ENCODE measurements around the gene SGMS1.

SGMS1 gene

DNA sequence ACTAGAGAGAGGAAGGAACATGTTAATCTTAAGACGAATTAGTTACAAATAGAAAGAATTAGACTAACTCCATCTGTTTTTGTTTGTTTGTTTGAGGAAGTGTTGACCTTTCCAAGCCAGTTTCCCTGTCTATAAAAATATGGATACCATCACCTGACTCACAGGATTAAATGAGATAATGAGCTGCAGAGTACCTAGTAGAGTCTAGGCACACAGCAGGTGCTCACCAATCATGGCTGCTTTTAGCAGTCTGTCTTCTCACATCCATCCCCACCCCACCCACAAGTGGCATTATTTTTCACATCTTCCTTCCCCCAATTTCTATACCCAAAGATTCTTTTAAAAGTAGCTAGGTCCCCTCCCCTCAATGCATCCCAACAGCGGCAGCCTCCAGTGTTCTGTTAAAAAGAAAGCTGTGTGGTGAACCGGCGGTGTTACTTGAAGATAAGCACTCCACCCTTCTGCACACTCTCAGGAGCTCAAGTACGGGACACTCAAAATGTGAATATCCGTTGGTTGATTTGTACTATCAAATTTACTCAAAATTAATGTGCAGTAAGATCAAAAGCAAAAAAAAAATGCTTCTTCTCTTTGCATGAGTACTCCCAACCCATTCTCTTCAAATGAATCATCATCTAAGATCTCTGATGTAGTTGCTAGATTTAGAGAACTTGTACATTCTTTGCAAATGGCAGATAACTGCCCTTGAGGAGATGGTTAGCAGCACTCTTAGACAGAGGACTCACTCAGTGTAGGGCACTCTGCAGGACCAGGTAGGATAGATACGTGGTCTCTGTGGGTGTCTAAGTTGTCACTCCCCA lies 227.1 kb downstream of the SGMS1 start:
- TF ChIP-seq, protein P1, sequence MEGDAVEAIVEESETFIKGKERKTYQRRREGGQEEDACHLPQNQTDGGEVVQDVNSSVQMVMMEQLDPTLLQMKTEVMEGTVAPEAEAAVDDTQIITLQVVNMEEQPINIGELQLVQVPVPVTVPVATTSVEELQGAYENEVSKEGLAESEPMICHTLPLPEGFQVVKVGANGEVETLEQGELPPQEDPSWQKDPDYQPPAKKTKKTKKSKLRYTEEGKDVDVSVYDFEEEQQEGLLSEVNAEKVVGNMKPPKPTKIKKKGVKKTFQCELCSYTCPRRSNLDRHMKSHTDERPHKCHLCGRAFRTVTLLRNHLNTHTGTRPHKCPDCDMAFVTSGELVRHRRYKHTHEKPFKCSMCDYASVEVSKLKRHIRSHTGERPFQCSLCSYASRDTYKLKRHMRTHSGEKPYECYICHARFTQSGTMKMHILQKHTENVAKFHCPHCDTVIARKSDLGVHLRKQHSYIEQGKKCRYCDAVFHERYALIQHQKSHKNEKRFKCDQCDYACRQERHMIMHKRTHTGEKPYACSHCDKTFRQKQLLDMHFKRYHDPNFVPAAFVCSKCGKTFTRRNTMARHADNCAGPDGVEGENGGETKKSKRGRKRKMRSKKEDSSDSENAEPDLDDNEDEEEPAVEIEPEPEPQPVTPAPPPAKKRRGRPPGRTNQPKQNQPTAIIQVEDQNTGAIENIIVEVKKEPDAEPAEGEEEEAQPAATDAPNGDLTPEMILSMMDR (IDR thresholded peaks at IDR 0.05; ENCODE audit: low read depth, low read length, missing control alignments) = no peak
- no peak overlapping the region for H3K4me3 ChIP-seq (replicated peaks; ENCODE audit: low read depth, low read length)
- no peak for DNase-seq (ENCODE audit: extremely low read depth, low read depth)

DNA sequence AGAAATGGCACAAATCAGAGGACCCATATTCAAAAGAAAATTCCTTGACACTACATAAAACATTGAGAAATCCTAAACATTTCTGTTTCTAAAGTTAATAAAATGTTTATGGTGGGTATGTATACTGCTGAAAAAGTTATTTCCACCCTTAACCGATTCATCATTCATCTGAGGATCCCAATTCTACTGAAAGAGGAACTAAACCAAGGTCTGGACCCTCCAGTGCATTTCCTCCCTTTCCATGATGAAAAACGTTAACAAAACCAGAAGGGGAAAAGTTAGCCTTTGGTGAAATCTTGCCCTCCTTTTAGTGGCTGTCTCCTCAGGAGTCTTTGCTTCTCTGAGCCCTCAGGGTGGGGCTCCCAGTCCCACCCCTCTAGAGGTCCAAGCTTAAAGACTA lies 227.9 kb downstream of the SGMS1 start:
- no peak for DNase-seq (ENCODE audit: extremely low read depth, low read depth)
- H3K4me3 ChIP-seq (replicated peaks; ENCODE audit: low read depth, low read length) = no peak overlapping the region
- TF ChIP-seq, protein P1 (IDR thresholded peaks at IDR 0.05; ENCODE audit: low read depth, low read length, missing control alignments) = no peak

DNA sequence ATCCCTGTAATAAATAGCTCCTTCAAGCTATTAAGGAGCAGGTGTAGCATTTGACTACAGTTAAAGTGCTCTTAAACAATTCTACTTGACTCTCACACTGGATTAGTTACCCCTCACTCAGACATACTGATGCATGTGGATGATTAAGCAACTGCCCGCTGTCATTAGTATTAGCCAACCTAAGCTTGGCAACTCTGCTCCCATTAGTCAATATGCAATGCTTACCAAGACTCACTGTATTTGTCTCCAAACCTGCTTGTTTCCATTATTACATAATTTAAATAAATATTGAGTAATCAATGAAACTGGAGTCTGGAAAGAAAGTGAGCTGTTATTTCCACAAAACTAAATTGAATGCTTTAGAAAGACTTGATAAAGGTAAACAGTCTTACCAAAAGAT lies 228.5 kb downstream of the SGMS1 start:
- TF ChIP-seq, protein P1 (IDR thresholded peaks at IDR 0.05; ENCODE audit: low read depth, low read length, missing control alignments) = no peak
- DNase-seq (ENCODE audit: extremely low read depth, low read depth) = no peak
- H3K4me3 ChIP-seq (replicated peaks; ENCODE audit: low read depth, low read length) = no peak overlapping the region

DNA sequence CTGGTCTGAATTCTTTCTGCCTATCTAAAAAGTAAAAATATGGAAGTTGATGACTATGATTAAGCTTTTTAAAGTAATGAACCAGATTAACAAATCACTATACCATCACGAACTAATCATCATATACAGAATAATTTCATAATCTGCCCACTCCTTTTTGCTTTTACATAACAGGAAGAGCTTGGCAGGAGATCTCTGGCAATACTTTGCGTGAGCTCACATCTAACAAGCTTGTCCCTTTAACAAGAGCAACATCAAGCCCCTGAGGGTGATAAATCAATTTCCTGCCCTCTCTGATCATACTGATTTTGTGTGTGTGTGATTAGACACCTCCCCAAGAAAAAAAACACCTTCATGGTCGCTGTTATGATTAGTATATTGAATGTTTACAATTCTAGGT lies 228.9 kb downstream of the SGMS1 start:
- DNase-seq (ENCODE audit: extremely low read depth, low read depth) = no peak
- TF ChIP-seq, protein P1 (IDR thresholded peaks at IDR 0.05; ENCODE audit: low read depth, low read length, missing control alignments) = no peak
- H3K4me3 ChIP-seq (replicated peaks; ENCODE audit: low read depth, low read length) = no peak overlapping the region

DNA sequence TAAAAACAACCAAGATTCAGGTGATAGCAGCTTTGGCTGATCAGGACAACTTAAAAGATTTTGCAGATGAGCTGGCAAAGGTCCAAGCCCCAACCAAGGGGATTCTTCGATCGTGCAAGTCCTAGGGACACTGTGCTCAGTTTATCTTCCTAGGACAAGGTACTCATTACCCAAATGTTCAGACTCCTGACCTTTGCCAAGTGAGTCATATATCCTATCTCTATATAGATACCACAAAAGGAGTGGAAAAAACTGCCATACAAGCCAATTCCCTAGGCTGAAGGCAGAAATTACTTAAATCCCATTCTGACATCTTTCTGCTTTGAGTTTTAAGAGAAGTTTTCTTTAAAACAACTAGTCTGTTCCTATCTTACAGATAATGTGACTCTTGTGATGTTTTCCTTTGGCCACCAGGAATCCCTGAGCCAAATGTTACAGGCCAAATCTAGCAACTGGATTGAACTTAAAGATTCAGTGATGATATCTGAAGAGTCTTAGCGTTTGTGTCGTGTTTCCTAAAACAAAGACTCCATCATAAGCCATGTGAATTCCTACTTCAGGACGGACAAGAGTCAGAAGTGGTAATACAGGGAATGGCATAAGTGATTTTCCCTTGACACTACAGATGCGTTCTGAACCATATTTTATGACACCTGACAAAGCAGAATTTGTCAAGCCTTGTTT lies 229.8 kb downstream of the SGMS1 start:
- no peak overlapping the region for H3K4me3 ChIP-seq (replicated peaks; ENCODE audit: low read depth, low read length)
- no peak for DNase-seq (ENCODE audit: extremely low read depth, low read depth)
- TF ChIP-seq, protein P1 (IDR thresholded peaks at IDR 0.05; ENCODE audit: low read depth, low read length, missing control alignments) = no peak

DNA sequence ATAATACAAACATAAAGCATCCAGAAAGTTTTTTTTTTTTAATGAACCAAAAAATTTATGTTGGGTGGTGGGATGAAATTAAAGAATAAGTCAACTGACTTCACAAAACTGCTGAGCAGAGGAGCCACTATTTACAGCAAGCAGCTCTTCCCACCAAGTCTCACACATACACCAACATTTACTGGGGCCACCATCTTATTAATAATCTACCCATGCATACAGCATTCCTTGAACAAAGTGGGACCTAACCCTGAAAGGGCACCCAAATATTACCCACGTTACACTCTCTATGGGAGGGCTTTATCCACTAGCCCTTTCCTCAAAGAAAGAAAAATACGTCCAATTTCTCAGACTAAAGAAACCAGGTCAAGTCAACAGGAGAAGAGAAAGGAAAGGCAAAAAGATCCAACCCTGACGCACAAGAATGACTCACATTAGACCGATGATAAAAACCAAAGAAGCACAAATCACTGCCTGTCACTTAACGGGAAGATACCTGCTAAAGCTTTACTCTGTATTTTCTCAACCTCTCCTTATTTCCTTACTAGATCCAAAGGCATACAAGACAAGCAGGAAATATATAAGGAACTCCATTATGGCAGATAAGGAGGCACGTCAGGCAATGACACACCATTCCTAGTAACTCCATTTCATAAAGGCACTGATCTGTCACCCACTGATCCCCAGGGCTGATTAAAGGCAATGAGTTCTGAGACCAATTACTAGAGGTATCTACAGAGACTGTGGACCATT lies 230.6 kb downstream of the SGMS1 start:
- no peak overlapping the region for H3K4me3 ChIP-seq (replicated peaks; ENCODE audit: low read depth, low read length)
- TF ChIP-seq, protein P1 (IDR thresholded peaks at IDR 0.05; ENCODE audit: low read depth, low read length, missing control alignments) = no peak
- DNase-seq (ENCODE audit: extremely low read depth, low read depth) = no peak

All from HFF-Myc (cell line).